ENCODE data around the gene SLC9A8.

DNA sequence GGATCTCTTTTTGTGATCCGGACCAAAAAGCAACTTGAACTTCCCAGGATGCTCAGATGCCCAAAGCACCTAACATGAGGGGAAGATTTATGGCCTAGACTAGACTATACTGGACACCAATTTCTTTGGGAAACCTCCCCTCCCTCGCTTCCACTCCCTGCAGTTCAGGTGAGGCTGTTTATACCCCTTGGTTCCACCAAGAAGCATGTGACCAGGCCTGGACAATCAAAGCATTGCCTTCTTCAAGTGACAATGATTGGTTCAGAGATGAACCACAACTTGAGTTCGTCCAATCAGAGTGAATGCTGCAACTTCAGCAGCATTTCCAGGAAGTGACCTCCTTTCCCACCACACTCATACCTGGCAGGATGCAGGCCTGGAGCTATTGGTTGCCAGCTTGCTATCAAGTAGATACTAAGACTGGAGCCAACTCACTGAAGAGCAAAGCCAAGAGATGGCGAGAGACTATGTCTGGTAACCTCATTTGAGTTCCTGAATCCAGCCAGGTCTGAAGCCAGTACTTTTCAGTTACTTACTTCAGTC lies 45.6 kb upstream of the SLC9A8 start:
- TF ChIP-seq, protein P1, sequence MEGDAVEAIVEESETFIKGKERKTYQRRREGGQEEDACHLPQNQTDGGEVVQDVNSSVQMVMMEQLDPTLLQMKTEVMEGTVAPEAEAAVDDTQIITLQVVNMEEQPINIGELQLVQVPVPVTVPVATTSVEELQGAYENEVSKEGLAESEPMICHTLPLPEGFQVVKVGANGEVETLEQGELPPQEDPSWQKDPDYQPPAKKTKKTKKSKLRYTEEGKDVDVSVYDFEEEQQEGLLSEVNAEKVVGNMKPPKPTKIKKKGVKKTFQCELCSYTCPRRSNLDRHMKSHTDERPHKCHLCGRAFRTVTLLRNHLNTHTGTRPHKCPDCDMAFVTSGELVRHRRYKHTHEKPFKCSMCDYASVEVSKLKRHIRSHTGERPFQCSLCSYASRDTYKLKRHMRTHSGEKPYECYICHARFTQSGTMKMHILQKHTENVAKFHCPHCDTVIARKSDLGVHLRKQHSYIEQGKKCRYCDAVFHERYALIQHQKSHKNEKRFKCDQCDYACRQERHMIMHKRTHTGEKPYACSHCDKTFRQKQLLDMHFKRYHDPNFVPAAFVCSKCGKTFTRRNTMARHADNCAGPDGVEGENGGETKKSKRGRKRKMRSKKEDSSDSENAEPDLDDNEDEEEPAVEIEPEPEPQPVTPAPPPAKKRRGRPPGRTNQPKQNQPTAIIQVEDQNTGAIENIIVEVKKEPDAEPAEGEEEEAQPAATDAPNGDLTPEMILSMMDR (conservative IDR thresholded peaks at IDR 0.05) = no peak
- no peak for TF ChIP-seq EZH2 (IDR thresholded peaks at IDR 0.05; ENCODE audit: low read depth)
